H9 (cell line): ENCODE data around the gene R3HDM4. TPM values are rescaled to one million over a fixed set of nuclear protein-coding genes. Genes with fewer than 3 reads are reported as not detected.

Experiments used
- DNase-seq: peaks from one replicate; pipeline ENCODE4 v3.0.0-alpha.2; 2017
- H2AFZ ChIP-seq: one replicate; pipeline ENCODE4 v1.6.1; 2013; ENCODE audit warnings: mild to moderate bottlenecking, low read length, control low read depth, moderate library complexity
- H2AK5ac ChIP-seq: 2 replicates; pipeline ENCODE4 v1.6.1; 2013; ENCODE audit warnings: low read length, control low read depth, mixed read lengths; ENCODE audit not compliant: insufficient read length
- H2BK120ac ChIP-seq: one replicate; pipeline ENCODE4 v1.6.1; 2013; ENCODE audit warnings: low read depth, mild to moderate bottlenecking, low read length, control low read depth, inconsistent platforms; ENCODE audit not compliant: poor library complexity, severe bottlenecking
- H2BK12ac ChIP-seq: 2 replicates; pipeline ENCODE4 v1.6.1; 2013; ENCODE audit warnings: low read length, control low read depth, mixed read lengths, low read depth; ENCODE audit not compliant: insufficient read length
- H2BK15ac ChIP-seq: 2 replicates; pipeline ENCODE4 v1.6.1; 2013; ENCODE audit warnings: low read depth, low read length, control low read depth
- H2BK20ac ChIP-seq: one replicate; pipeline ENCODE4 v1.6.1; 2013; ENCODE audit warnings: low read depth, mild to moderate bottlenecking, low read length, control low read depth, inconsistent platforms; ENCODE audit not compliant: poor library complexity, severe bottlenecking
- H2BK5ac ChIP-seq: 2 replicates; pipeline ENCODE4 v1.6.1; 2013; ENCODE audit warnings: low read length, control low read depth, mixed read lengths; ENCODE audit not compliant: insufficient read length
- H3K14ac ChIP-seq: 2 replicates; pipeline ENCODE4 v1.6.1; 2013; ENCODE audit warnings: low read length, control low read depth; ENCODE audit not compliant: insufficient read depth
- H3K18ac ChIP-seq: 2 replicates; pipeline ENCODE4 v1.6.1; 2013; ENCODE audit warnings: low read depth, mild to moderate bottlenecking, mixed read lengths, low read length, control low read depth; ENCODE audit not compliant: insufficient read length
- H3K23ac ChIP-seq: 2 replicates; pipeline ENCODE4 v1.6.1; 2013; ENCODE audit warnings: low read length, control low read depth, mixed read lengths, low read depth; ENCODE audit not compliant: insufficient read length
- H3K23me2 ChIP-seq: 2 replicates; pipeline ENCODE4 v1.6.1; 2013; ENCODE audit warnings: low read depth, mild to moderate bottlenecking, mixed read lengths, low read length, control low read depth; ENCODE audit not compliant: insufficient read length, poor library complexity, severe bottlenecking
- H3K27ac ChIP-seq: 2 replicates; pipeline ENCODE4 v1.5.1; 2013; ENCODE audit warnings: low read length, control low read depth, mixed read lengths, low read depth; ENCODE audit not compliant: insufficient read length
- H3K27me3 ChIP-seq: 2 replicates; pipeline ENCODE4 v1.6.1; 2013; ENCODE audit warnings: low read length, control low read depth, inconsistent platforms; ENCODE audit not compliant: insufficient read depth
- H3K4ac ChIP-seq: 2 replicates; pipeline ENCODE4 v1.6.1; 2013; ENCODE audit warnings: low read depth, mild to moderate bottlenecking, control low read depth, inconsistent platforms, low read length, moderate library complexity
- H3K4me1 ChIP-seq: 2 replicates; pipeline ENCODE4 v1.6.1; 2013; ENCODE audit warnings: low read length, control low read depth, inconsistent platforms; ENCODE audit not compliant: insufficient read depth
- H3K4me2 ChIP-seq: 2 replicates; pipeline ENCODE4 v1.6.1; 2013; ENCODE audit warnings: low read length, control low read depth, mixed read lengths; ENCODE audit not compliant: insufficient read length, insufficient read depth
- H3K56ac ChIP-seq: 2 replicates; pipeline ENCODE4 v1.6.1; 2013; ENCODE audit warnings: low read depth, mild to moderate bottlenecking, mixed read lengths, low read length, control low read depth; ENCODE audit not compliant: insufficient read length
- H3K79me1 ChIP-seq: 2 replicates; pipeline ENCODE4 v1.6.1; 2013; ENCODE audit warnings: low read depth, mild to moderate bottlenecking, moderate library complexity, low read length, control low read depth, inconsistent platforms; ENCODE audit not compliant: insufficient read depth, poor library complexity, severe bottlenecking
- H3K79me2 ChIP-seq: 2 replicates; pipeline ENCODE4 v1.6.1; 2013; ENCODE audit warnings: low read length, control low read depth, inconsistent platforms; ENCODE audit not compliant: insufficient read depth
- H3K9ac ChIP-seq: 2 replicates; pipeline ENCODE4 v1.6.1; 2013; ENCODE audit warnings: low read length, control low read depth, mixed read lengths; ENCODE audit not compliant: insufficient read length; ENCODE audit errors: extremely low read depth
- H3K9me3 ChIP-seq: one replicate; pipeline ENCODE4 v1.6.1; 2013; ENCODE audit warnings: low read depth, low read length, inconsistent platforms; ENCODE audit not compliant: control insufficient read depth
- H3T11ph ChIP-seq: one replicate; pipeline ENCODE4 v1.6.1; 2013; ENCODE audit warnings: mild to moderate bottlenecking, low read length, control low read depth, inconsistent platforms
- H4K20me1 ChIP-seq: one replicate; pipeline ENCODE4 v1.6.1; 2013; ENCODE audit not compliant: control insufficient read depth, insufficient read length, insufficient read depth
- H4K5ac ChIP-seq: 2 replicates; pipeline ENCODE4 v1.6.1; 2013; ENCODE audit warnings: low read depth, mild to moderate bottlenecking, mixed read lengths, low read length, control low read depth; ENCODE audit not compliant: insufficient read length
- H4K8ac ChIP-seq: replicated peaks from 2 replicates; pipeline ENCODE4 v1.6.1; 2013; ENCODE audit warnings: low read length, control low read depth, mixed read lengths, low read depth; ENCODE audit not compliant: insufficient read length
- H4K91ac ChIP-seq: 2 replicates; pipeline ENCODE4 v1.6.1; 2013; ENCODE audit warnings: low read depth, mild to moderate bottlenecking, moderate library complexity, mixed read lengths, low read length, control low read depth; ENCODE audit not compliant: insufficient read length
- H3K27ac Mint-ChIP-seq, 3 experiments: 2 replicates in 2 of 3; 3 replicates in 1 of 3; pipeline ENCODE4 v1.8.0; 2020 to 2021; ENCODE audit warnings: mixed read lengths in 3 of 3, mild to moderate bottlenecking in 1 of 3, moderate library complexity in 1 of 3
- H3K27me3 Mint-ChIP-seq: 2 replicates; pipeline ENCODE4 v1.8.0; 2021; ENCODE audit warnings: low read depth, mild to moderate bottlenecking, moderate library complexity, mixed read lengths
- H3K36me3 Mint-ChIP-seq, 3 experiments: 2 replicates in 2 of 3; 3 replicates in 1 of 3; pipeline ENCODE4 v1.8.0; 2020 to 2021; ENCODE audit warnings: low read depth in 3 of 3, mixed read lengths in 3 of 3; ENCODE audit not compliant: insufficient read depth in 1 of 3
- H3K4me1 Mint-ChIP-seq, 2 experiments: 2 replicates each; pipeline ENCODE4 v1.8.0; 2020; ENCODE audit warnings: mixed read lengths in 2 of 2
- H3K4me3 Mint-ChIP-seq, 2 experiments: 2 replicates in 1 of 2; 3 replicates in 1 of 2; pipeline ENCODE4 v1.8.0; 2020 to 2021; ENCODE audit warnings: mild to moderate bottlenecking in 2 of 2, mixed read lengths in 2 of 2, moderate library complexity in 1 of 2
- H3K9me3 Mint-ChIP-seq, 2 experiments: 2 replicates in 1 of 2; 3 replicates in 1 of 2; pipeline ENCODE4 v1.8.0; 2020; ENCODE audit warnings: mild to moderate bottlenecking in 2 of 2, mixed read lengths in 2 of 2, moderate library complexity in 1 of 2
- WGBS: extraction: QIAGEN DNeasy Blood & Tissue Kit; methylation state at CpG from one replicate; pipeline ENCODE4 v1.1.7; 2013; ENCODE audit warnings: missing lambda C conversion rate, low lambda C conversion rate, mixed read lengths; ENCODE audit not compliant: insufficient read length; ENCODE audit errors: extremely low coverage; 5-methylcytosine and 5-hydroxymethylcytosine counted together
- total RNA-seq: library from RNA; stranded (reverse); gene quantifications from 2 replicates; pipeline ENCODE4 v1.2.1, GENCODE V29; 2021
- TF ChIP-seq, protein P1 (sequence below): fragments of 200-600 bp; sonication (generic); conservative IDR thresholded peaks from 3 replicates; pipeline ENCODE4 v1.8.0; 2021; ENCODE audit warnings: antibody characterized with exemption, mild to moderate bottlenecking

Gene R3HDM4
- total RNA-seq, 1 experiment from 2014 or later, result 66.4 TPM

DNA sequence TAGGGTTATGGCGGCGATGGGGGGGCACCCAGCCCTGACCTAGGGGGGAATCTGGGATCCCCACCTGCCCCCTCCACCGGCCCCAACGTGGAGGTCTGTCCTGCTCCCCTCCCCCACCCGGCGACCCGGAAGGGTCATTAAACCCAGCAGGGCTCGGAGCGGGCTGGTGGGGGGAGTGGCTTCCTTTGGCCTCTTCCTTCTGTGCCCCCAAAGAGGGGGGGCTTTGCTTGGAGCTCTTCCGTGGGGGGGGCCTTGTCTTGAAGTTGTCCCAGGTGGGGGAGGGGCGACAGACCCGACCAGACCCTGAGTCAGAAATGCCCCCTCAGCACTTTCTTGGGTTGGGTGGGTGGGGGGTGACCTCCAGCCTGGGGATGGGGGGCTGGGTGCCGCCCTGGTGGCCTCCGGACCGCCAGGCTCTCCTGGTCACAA, 14.3 kb upstream of the R3HDM4 start:
- Histone ChIP-seq H4K8ac (no peak overlapping the region), H3K27ac (no peak overlapping the region), H3K27me3 (no peaks in the 10 kb centered on the region), H3K4me2 (peak overlapping the region; percentile 35), H3K18ac (no peak overlapping the region), H3K14ac (no peak overlapping the region), H3K79me1 (no peaks in the 10 kb centered on the region), H2BK20ac (no peak overlapping the region), H4K91ac (no peak overlapping the region), H3K9ac (no peak overlapping the region), H3K23me2 (peaks cover 3% of the 10 kb centered on the region), H3K9me3 (no peaks in the 10 kb centered on the region), H3K79me2 (no peaks in the 10 kb centered on the region; the same call in 1 of the 2 replicates), H4K20me1 (no peaks in the 10 kb centered on the region), H3K4ac (no peak overlapping the region), H2BK12ac (no peak overlapping the region), H4K5ac (no peak overlapping the region), H2BK5ac (no peak overlapping the region), H2AFZ (no peak overlapping the region), H2BK120ac (no peak overlapping the region), H3T11ph (no peak overlapping the region), H2AK5ac (no peak overlapping the region), H2BK15ac (no peak overlapping the region), H3K23ac (no peak overlapping the region), H3K4me1 (no peaks in the 10 kb centered on the region), H3K56ac (no peak overlapping the region)
- Mint-ChIP-seq H3K9me3 (no peaks in the 10 kb centered on the region), H3K4me3 (peak overlapping the region; percentile 78 to 91), H3K4me1 (peaks cover 4 to 16% of the 10 kb centered on the region in 2 experiments), H3K36me3 (peaks cover 7 to 30% (median 23%) of the 10 kb centered on the region in 3 experiments), H3K27ac (no peak overlapping the region), H3K27me3 (peaks cover 7% of the 10 kb centered on the region)
- DNase-seq, result peak; percentile 55
- TF ChIP-seq, protein P1, sequence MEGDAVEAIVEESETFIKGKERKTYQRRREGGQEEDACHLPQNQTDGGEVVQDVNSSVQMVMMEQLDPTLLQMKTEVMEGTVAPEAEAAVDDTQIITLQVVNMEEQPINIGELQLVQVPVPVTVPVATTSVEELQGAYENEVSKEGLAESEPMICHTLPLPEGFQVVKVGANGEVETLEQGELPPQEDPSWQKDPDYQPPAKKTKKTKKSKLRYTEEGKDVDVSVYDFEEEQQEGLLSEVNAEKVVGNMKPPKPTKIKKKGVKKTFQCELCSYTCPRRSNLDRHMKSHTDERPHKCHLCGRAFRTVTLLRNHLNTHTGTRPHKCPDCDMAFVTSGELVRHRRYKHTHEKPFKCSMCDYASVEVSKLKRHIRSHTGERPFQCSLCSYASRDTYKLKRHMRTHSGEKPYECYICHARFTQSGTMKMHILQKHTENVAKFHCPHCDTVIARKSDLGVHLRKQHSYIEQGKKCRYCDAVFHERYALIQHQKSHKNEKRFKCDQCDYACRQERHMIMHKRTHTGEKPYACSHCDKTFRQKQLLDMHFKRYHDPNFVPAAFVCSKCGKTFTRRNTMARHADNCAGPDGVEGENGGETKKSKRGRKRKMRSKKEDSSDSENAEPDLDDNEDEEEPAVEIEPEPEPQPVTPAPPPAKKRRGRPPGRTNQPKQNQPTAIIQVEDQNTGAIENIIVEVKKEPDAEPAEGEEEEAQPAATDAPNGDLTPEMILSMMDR, result no peak
- WGBS, result no CpG with 5 or more reads among the region's 15 CpGs
